Measurements from ENCODE around the gene FHIP1A. TPM values are rescaled to one million over a fixed set of nuclear protein-coding genes. Genes with fewer than 3 reads are reported as not detected.

The FHIP1A gene
- total RNA-seq, 1 experiment from 2014 or later, result 24.9 TPM

GRCh38 chr4:151458148-151458547 is 49.2 kb downstream of the FHIP1A start:
- Mint-ChIP-seq H3K4me1 (peaks cover 42 to 48% of the 10 kb centered on the region in 2 experiments), H3K4me3 (no peak overlapping the region)
- H3K4me1 ChIP-seq (ENCODE audit: insufficient read depth, low read length), result peaks cover 4% of the 10 kb centered on the region

More at GRCh38 chr4:151458148-151458547, 49.2 kb downstream of the FHIP1A start:
- H2AFZ ChIP-seq (ENCODE audit: low read length), result no peak overlapping the region
- H4K91ac ChIP-seq (ENCODE audit: insufficient read length, low read depth, low read length), result no peak overlapping the region
- no peak overlapping the region for H3K56ac ChIP-seq (ENCODE audit: insufficient read length, low read depth, low read length)
- H3K18ac ChIP-seq (ENCODE audit: insufficient read length, low read depth, low read length), result no peak overlapping the region
- H3K27me3 ChIP-seq (ENCODE audit: insufficient read depth, low read length), result no peaks in the 10 kb centered on the region
- no CpG with 5 or more reads among the region's 1 CpG for WGBS (ENCODE audit: extremely low coverage, insufficient read length, low lambda C conversion rate)
- no peak overlapping the region for H2BK5ac ChIP-seq (ENCODE audit: insufficient read length, low read length)
- no peak overlapping the region for H3K23ac ChIP-seq (ENCODE audit: insufficient read length, low read depth, low read length)
- no peak overlapping the region for H2AK5ac ChIP-seq (ENCODE audit: insufficient read length, low read length)
- Mint-ChIP-seq H3K36me3 (ENCODE audit: insufficient read depth in 1 of 3, low read depth in 3 of 3) (no peaks in the 10 kb centered on the region), H3K27ac (peak overlapping the region in 1 of 3 experiments; percentile 5; a peak in 1 of 7 replicates), H3K9me3 (no peaks in the 10 kb centered on the region), H3K27me3 (ENCODE audit: low read depth) (no peaks in the 10 kb centered on the region)
- no peak overlapping the region for H3T11ph ChIP-seq (ENCODE audit: low read length)
- H3K79me2 ChIP-seq (ENCODE audit: insufficient read depth, low read length), result peaks cover 2% of the 10 kb centered on the region; the same call in 1 of the 2 replicates
- H4K5ac ChIP-seq (ENCODE audit: insufficient read length, low read depth, low read length), result no peak overlapping the region
- H4K8ac ChIP-seq (replicated peaks; ENCODE audit: insufficient read length, low read depth, low read length), result no peak overlapping the region
- H3K79me1 ChIP-seq (ENCODE audit: insufficient read depth, low read depth, low read length, poor library complexity, severe bottlenecking), result peaks cover 6% of the 10 kb centered on the region
- H3K4ac ChIP-seq (ENCODE audit: low read depth, low read length), result no peak overlapping the region
- H2BK15ac ChIP-seq (ENCODE audit: low read depth, low read length), result no peak overlapping the region
- H3K27ac ChIP-seq (ENCODE audit: insufficient read length, low read depth, low read length), result no peak overlapping the region
- H4K20me1 ChIP-seq (ENCODE audit: control insufficient read depth, insufficient read depth, insufficient read length), result no peaks in the 10 kb centered on the region
- H2BK120ac ChIP-seq (ENCODE audit: low read depth, low read length, poor library complexity, severe bottlenecking), result no peak overlapping the region
- no peak for TF ChIP-seq CTCF (conservative IDR thresholded peaks at IDR 0.05)
- H3K23me2 ChIP-seq (ENCODE audit: insufficient read length, low read depth, low read length, poor library complexity, severe bottlenecking), result no peaks in the 10 kb centered on the region
- H3K9ac ChIP-seq (ENCODE audit: extremely low read depth, insufficient read length, low read length), result no peak overlapping the region
- H2BK20ac ChIP-seq (ENCODE audit: low read depth, low read length, poor library complexity, severe bottlenecking), result no peak overlapping the region
- no peak for DNase-seq
- H3K14ac ChIP-seq (ENCODE audit: insufficient read depth, low read length), result no peak overlapping the region
- no peaks in the 10 kb centered on the region for H3K9me3 ChIP-seq (ENCODE audit: control insufficient read depth, low read depth, low read length)
- no peak overlapping the region for H2BK12ac ChIP-seq (ENCODE audit: insufficient read length, low read depth, low read length)
- no peak overlapping the region for H3K4me2 ChIP-seq (ENCODE audit: insufficient read depth, insufficient read length, low read length)

Other genes with a start within 250 kb of the FHIP1A start
- not detected in 2 replicates for gene PRSS48, start 132.0 kb upstream of the FHIP1A start, total RNA-seq (2021)
- gene SH3D19, start 83.6 kb upstream of the FHIP1A start, total RNA-seq (2021), result 29.7 and 32.1 TPM in 2 replicates

Data from H9 (cell line).